Kidney epithelial cell (primary cell): ENCODE data around the gene GPR42. TPM values are rescaled to one million over a fixed set of nuclear protein-coding genes. Genes with fewer than 3 reads are reported as not detected.
"Not testable (repeated sequence)": the region's sequence is repeated elsewhere in the genome, so short reads cannot be mapped to it uniquely, and the experiment has no call there.

Source experiments
- DNase-seq: peaks from one replicate; pipeline ENCODE4 v3.0.0-alpha.2; 2010; ENCODE audit warnings: low read depth
- H3K27me3 ChIP-seq: 2 replicates; pipeline ENCODE4 v1.6.0; 2011; ENCODE audit warnings: low read length; ENCODE audit not compliant: control insufficient read depth, insufficient read depth
- H3K36me3 ChIP-seq: 2 replicates; pipeline ENCODE4 v1.5.1; 2011; ENCODE audit warnings: low read length; ENCODE audit not compliant: control insufficient read depth, insufficient read depth
- H3K4me3 ChIP-seq: 2 replicates; pipeline ENCODE4 v1.5.1; 2011; ENCODE audit warnings: low read depth, mild to moderate bottlenecking, control low read depth, low read length
- total RNA-seq: library from RNA; depleted of rRNA; stranded (reverse); fragments of >200 nt; gene quantifications from 2 replicates; pipeline ENCODE4 v1.2.3, GENCODE V29; 2015
- TF ChIP-seq, protein P1 (sequence below): IDR thresholded peaks from 2 replicates; pipeline ENCODE4 v1.5.1; 2011; ENCODE audit warnings: mild to moderate bottlenecking, moderate library complexity, low read length, control low read depth, inconsistent platforms; ENCODE audit not compliant: insufficient read depth, poor library complexity, severe bottlenecking

Gene GPR42
- total RNA-seq, 1 donor from 2014 or later, result not detected

DNA sequence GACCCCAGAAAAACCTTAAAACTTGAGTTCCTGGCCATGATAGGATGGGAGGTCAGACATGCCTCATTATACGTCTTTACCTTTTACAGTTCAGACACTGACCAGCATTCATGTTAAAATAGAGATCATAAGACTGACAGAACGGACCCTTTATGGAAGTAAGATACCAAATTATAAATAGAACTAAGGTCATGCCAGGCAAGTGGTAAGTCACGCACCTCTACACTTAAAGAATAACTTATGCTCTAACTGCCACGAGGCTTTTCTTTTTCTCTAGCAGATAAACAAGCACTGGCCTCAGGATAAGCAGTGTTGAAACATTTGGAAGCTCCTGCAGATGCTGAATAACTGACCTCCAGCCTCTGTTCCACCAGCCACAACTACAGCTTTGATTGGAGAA, 28.4 kb downstream of the GPR42 start:
- TF ChIP-seq, protein P1, sequence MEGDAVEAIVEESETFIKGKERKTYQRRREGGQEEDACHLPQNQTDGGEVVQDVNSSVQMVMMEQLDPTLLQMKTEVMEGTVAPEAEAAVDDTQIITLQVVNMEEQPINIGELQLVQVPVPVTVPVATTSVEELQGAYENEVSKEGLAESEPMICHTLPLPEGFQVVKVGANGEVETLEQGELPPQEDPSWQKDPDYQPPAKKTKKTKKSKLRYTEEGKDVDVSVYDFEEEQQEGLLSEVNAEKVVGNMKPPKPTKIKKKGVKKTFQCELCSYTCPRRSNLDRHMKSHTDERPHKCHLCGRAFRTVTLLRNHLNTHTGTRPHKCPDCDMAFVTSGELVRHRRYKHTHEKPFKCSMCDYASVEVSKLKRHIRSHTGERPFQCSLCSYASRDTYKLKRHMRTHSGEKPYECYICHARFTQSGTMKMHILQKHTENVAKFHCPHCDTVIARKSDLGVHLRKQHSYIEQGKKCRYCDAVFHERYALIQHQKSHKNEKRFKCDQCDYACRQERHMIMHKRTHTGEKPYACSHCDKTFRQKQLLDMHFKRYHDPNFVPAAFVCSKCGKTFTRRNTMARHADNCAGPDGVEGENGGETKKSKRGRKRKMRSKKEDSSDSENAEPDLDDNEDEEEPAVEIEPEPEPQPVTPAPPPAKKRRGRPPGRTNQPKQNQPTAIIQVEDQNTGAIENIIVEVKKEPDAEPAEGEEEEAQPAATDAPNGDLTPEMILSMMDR, result no peak
- DNase-seq, result no peak
- no peaks in the 10 kb centered on the region for H3K36me3 ChIP-seq
- H3K4me3 ChIP-seq, result no peak overlapping the region
- no peaks in the 10 kb centered on the region for H3K27me3 ChIP-seq

DNA sequence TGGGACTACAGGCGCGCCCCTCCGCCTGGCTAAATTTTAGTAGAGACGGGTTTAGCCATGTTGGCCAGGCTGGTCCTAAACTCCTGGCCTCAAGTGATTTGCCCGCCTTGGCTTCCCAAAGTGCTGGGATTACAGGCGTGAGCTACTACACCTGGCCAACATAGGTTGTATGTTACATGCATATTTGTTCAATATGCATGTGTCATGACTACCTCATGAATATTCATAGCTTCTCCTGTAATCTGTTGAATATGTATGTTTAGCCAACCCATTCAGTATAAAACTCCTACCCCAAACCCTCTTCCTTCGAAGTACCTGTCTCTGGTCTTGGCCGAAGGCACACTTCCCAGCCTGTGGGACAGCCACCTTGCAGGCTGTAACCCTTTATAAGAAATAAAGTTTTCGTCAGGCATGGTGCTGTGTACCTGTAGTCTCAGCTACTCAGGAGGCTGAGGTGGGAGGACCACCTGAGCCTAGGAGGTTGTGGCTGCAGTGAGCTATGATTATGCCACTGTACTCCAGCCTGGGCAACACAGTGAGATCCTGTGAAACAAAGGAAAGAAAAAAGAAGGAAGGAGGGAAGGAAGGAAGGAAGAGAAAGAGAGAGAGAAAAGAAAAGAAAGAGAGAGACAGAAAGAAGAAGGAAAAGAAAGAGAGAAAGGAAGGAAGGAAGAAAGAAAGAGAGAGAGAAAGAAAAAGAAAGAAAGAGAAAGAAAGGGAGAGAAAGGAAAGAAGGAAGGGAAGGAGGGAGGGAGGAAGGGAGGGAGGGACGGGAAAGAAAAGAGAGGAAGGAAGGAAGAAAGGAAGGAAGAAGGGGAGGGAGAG, 29.3 kb downstream of the GPR42 start:
- H3K4me3 ChIP-seq, result no peak overlapping the region
- no peaks in the 10 kb centered on the region for H3K36me3 ChIP-seq
- TF ChIP-seq, protein P1, result no peak
- no peaks in the 10 kb centered on the region for H3K27me3 ChIP-seq
- DNase-seq, result no peak

DNA sequence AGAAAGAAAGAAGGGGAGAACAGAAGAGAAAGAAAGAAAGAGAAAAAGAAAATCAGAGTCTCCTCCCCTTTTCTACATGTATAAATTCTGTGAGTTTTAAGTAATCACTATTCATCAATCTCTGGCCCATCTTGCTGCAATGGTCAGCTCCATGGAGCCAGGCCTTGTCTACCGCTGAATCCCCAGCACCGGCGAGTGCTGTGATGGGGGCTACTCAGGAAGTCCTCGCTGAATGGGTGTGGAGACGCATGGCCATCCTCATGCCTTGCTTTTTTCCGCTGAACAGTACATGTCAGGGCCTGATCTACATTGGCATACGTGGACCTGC, 29.9 kb downstream of the GPR42 start:
- DNase-seq, result no peak
- H3K27me3 ChIP-seq, result no peaks in the 10 kb centered on the region
- TF ChIP-seq, protein P1, result no peak
- H3K36me3 ChIP-seq, result no peaks in the 10 kb centered on the region
- H3K4me3 ChIP-seq, result no peak overlapping the region

DNA sequence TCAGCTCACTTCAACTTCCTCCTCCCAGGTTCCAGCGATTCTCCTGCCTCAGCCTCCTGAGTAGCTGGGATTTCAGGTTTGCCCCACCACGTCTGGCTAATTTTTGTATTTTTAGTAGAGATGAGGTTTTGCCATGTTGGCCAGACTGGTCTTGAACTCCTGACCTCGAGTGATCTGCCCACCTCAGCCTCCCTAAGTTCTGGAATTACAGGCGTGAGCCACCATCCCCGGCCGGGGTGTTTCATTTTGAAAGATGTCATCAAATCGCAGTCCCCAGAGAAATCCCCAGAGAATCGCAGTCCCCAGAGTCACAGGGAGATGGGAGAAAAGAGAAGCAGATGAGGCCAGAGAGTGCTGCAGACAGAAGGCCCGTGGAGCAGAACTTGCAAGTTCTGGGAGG, 30.5 kb downstream of the GPR42 start:
- not testable (repeated sequence) for H3K4me3 ChIP-seq, H3K27me3 ChIP-seq, H3K36me3 ChIP-seq, DNase-seq

DNA sequence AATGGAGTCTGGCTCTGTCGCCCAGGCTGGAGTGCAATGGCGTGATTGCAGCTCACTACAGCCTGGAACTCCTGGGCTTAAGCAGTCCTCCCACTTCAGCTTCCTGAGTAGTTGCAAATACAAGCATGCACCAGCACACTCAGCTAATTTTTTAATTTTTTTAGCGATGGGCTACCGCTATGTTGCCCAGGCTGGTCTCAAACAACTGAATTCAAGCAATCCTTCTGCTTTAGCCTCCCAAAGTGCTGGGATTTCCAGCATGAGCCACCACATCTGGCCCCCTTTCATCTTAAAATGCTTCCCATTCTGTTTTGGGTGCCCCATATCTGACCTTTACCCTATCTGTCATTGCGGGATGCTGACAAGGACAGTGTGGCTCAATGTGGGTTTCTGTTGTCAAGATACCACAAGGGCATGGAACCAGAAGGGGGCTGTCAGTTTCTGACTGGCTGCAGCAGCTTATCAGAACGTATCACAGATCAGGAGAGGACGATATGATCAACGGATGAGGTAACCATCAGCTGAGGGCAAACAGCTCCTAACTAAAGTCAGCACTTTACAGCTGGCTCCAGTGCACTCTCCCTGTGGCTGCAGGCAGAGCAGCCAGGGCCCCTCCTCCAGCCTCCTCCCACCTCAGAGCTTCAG, 32.4 kb downstream of the GPR42 start:
- no peaks in the 10 kb centered on the region for H3K27me3 ChIP-seq
- H3K4me3 ChIP-seq, result no peak overlapping the region
- H3K36me3 ChIP-seq, result no peaks in the 10 kb centered on the region
- DNase-seq, result no peak
- TF ChIP-seq, protein P1, result no peak

DNA sequence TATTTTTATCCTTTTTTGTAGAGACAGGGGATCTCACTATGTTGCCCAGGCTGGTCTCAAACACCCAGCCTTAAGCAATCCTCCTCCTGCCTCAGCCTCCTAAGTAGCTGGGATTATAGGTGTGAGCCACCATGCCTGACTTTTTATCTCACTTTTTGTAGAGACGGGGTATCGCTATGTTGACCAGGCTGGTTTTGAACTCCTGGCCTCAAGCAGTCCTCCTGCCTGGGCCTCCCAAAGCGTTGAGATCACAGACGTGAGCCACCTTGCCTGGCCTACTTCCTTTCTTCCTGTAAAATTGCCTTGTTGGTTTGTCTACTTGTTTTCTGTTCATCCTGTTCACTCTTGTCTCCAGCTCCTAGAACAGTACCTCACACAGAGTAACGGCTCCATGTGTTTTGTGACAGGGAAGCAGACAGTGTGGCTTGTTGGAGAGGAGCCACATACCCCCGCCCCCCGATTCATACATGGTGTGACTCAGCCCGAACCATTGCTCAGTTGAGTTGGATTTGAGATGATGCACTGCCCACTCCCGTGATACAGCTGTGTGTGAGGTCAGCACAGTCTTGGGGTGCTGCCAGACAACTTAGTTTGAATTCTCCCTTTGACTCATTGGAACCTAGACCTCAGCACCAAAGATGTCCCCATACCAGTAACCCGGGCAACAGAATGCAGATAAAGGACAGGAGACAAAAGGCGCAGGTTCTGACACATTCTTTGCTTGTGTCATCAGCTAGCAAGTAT, 34.2 kb downstream of the GPR42 start:
- DNase-seq, result no peak
- Histone ChIP-seq H3K36me3 (no peaks in the 10 kb centered on the region), H3K4me3 (no peak overlapping the region), H3K27me3 (no peaks in the 10 kb centered on the region)
- TF ChIP-seq, protein P1, result no peak
